Glutamatergic neuron (in vitro differentiated cells): Measurements from ENCODE around the gene SINHCAF. TPM values are rescaled to one million over a fixed set of nuclear protein-coding genes. Genes with fewer than 3 reads are reported as not detected.
"Not testable (repeated sequence)": the region's sequence is repeated elsewhere in the genome, so short reads cannot be mapped to it uniquely, and the experiment has no call there.

Experiments
- DNase-seq: peaks from one replicate; pipeline ENCODE4 v3.0.0; 2022
- H3K27ac Mint-ChIP-seq: one replicate; pipeline ENCODE4 v1.8.0; 2020; ENCODE audit warnings: mild to moderate bottlenecking, mixed read lengths, inconsistent platforms; ENCODE audit not compliant: unreplicated experiment
- H3K27me3 Mint-ChIP-seq: one replicate; pipeline ENCODE4 v1.8.0; 2020; ENCODE audit warnings: mild to moderate bottlenecking, moderate library complexity, mixed read lengths, inconsistent platforms; ENCODE audit not compliant: unreplicated experiment
- H3K36me3 Mint-ChIP-seq: one replicate; pipeline ENCODE4 v1.8.0; 2020; ENCODE audit warnings: mild to moderate bottlenecking, mixed read lengths, inconsistent platforms; ENCODE audit not compliant: unreplicated experiment
- H3K4me1 Mint-ChIP-seq: one replicate; pipeline ENCODE4 v1.8.0; 2020; ENCODE audit warnings: mild to moderate bottlenecking, low read depth, mixed read lengths, inconsistent platforms; ENCODE audit not compliant: unreplicated experiment
- H3K4me3 Mint-ChIP-seq: one replicate; pipeline ENCODE4 v1.8.0; 2020; ENCODE audit warnings: mild to moderate bottlenecking, mixed read lengths, inconsistent platforms; ENCODE audit not compliant: unreplicated experiment
- H3K9me3 Mint-ChIP-seq: one replicate; pipeline ENCODE4 v1.8.0; 2020; ENCODE audit warnings: mild to moderate bottlenecking, moderate library complexity, mixed read lengths, inconsistent platforms; ENCODE audit not compliant: unreplicated experiment
- CTCF ChIP-seq: fragments of 200-600 bp; sonication (generic); IDR thresholded peaks from one replicate; pipeline ENCODE4 v1.5.0; 2021; ENCODE audit not compliant: partially characterized antibody, unreplicated experiment
- total RNA-seq: library from RNA; stranded (reverse); fragmentation: NEBNext Ultra II Directional; extraction: Animal tissue kit (Norgen Biotek cat#: 25700); gene quantifications from one replicate; pipeline ENCODE4 v1.2.1, GENCODE V29; 2021; ENCODE audit not compliant: unreplicated experiment

The SINHCAF gene
- total RNA-seq, 1 donor from 2014 or later, result 149 TPM

GRCh38 chr12:31238764-31239387, 87.1 kb downstream of the SINHCAF start:
- H3K9me3 Mint-ChIP-seq, result peaks cover 3% of the 10 kb centered on the region
- peak; percentile 81 for DNase-seq
- peaks cover 19% of the 10 kb centered on the region for H3K4me1 Mint-ChIP-seq
- peaks cover 2% of the 10 kb centered on the region for H3K27me3 Mint-ChIP-seq
- H3K36me3 Mint-ChIP-seq, result no peaks in the 10 kb centered on the region
- TF ChIP-seq CTCF, result peak; percentile 78
- H3K27ac Mint-ChIP-seq, result no peak overlapping the region
- H3K4me3 Mint-ChIP-seq, result no peak overlapping the region

GRCh38 chr12:31238333-31238732, 87.6 kb downstream of the SINHCAF start:
- H3K27me3 Mint-ChIP-seq, H3K9me3 Mint-ChIP-seq, H3K27ac Mint-ChIP-seq, H3K4me3 Mint-ChIP-seq, H3K36me3 Mint-ChIP-seq, DNase-seq: not testable (repeated sequence)
- H3K4me1 Mint-ChIP-seq, result peaks cover 19% of the 10 kb centered on the region

GRCh38 chr12:31236998-31237637, 88.8 kb downstream of the SINHCAF start:
- Mint-ChIP-seq H3K27me3 (peaks cover 4% of the 10 kb centered on the region), H3K9me3 (peaks cover 3% of the 10 kb centered on the region), H3K4me3 (no peak overlapping the region), H3K36me3 (no peaks in the 10 kb centered on the region), H3K4me1 (peaks cover 19% of the 10 kb centered on the region), H3K27ac (no peak overlapping the region)
- no peak for DNase-seq
- no peak for TF ChIP-seq CTCF

- Mint-ChIP-seq H3K4me1 (peaks cover 19% of the 10 kb centered on the region), H3K27me3 (peaks cover 4% of the 10 kb centered on the region), H3K9me3 (peaks cover 5% of the 10 kb centered on the region), H3K4me3 (no peak overlapping the region), H3K36me3 (no peaks in the 10 kb centered on the region), H3K27ac (no peak overlapping the region)
- no peak for DNase-seq
- no peak for TF ChIP-seq CTCF
Measured at GRCh38 chr12:31235868-31236395, 90.0 kb downstream of the SINHCAF start.

- Mint-ChIP-seq H3K4me3 (peak overlapping the region; percentile 7), H3K36me3 (no peaks in the 10 kb centered on the region), H3K4me1 (peaks cover 19% of the 10 kb centered on the region), H3K27me3 (peaks cover 4% of the 10 kb centered on the region), H3K9me3 (peaks cover 5% of the 10 kb centered on the region), H3K27ac (peak overlapping the region; percentile 53)
- DNase-seq, result peak; percentile 72
- TF ChIP-seq CTCF, result peak; percentile 65
Measured at GRCh38 chr12:31234955-31235867, 90.7 kb downstream of the SINHCAF start.
